DND-41 (cell line): ENCODE data around the gene OBSL1.

Experiments used
- ATAC-seq: fragments of 200-7000 bp; cut with Tn5 transposase; 3 replicates; pipeline ENCODE4 v1.9.1; 2021; ENCODE audit warnings: low read depth; ENCODE audit not compliant: insufficient read depth
- DNase-seq: peaks from one replicate; pipeline ENCODE4 v3.0.0-alpha.2; 2020
- H2AFZ ChIP-seq: 2 replicates; pipeline ENCODE4 v1.6.0; 2012; ENCODE audit warnings: low read depth, low read length
- H3K27ac ChIP-seq: 2 replicates; pipeline ENCODE4 v1.5.1; 2012; ENCODE audit warnings: low read length, inconsistent platforms
- H3K27me3 ChIP-seq: fragments of 200-600 bp; sonication (generic); 2 replicates; pipeline ENCODE4 v1.6.0; 2012; ENCODE audit warnings: low read length, mild to moderate bottlenecking, inconsistent platforms; ENCODE audit not compliant: insufficient read depth, poor library complexity
- H3K36me3 ChIP-seq: 2 replicates; pipeline ENCODE4 v1.5.1; 2012; ENCODE audit warnings: low read length, inconsistent platforms; ENCODE audit not compliant: insufficient read depth
- H3K4me1 ChIP-seq: 2 replicates; pipeline ENCODE4 v1.5.1; 2012; ENCODE audit warnings: mild to moderate bottlenecking, low read length; ENCODE audit not compliant: insufficient read depth
- H3K4me2 ChIP-seq: 2 replicates; pipeline ENCODE4 v1.6.0; 2012; ENCODE audit warnings: mild to moderate bottlenecking, moderate library complexity, low read length, inconsistent platforms; ENCODE audit not compliant: insufficient read depth
- H3K4me3 ChIP-seq, 2 experiments: fragments of 200-600 bp in 1 of 2; shearing (Covaris generic) in 1 of 2; 2 replicates each; pipeline ENCODE4 v1.5.1; 2012 to 2016; ENCODE audit warnings: inconsistent platforms in 2 of 2, low read length in 2 of 2, mild to moderate bottlenecking in 2 of 2, low read depth in 1 of 2, moderate library complexity in 1 of 2
- H3K79me2 ChIP-seq: 2 replicates; pipeline ENCODE4 v1.6.0; 2012; ENCODE audit warnings: low read length, inconsistent platforms; ENCODE audit not compliant: insufficient read depth
- H3K9ac ChIP-seq: 2 replicates; pipeline ENCODE4 v1.6.0; 2012; ENCODE audit warnings: low read depth, mild to moderate bottlenecking, inconsistent platforms, low read length, moderate library complexity
- H3K9me3 ChIP-seq: 2 replicates; pipeline ENCODE4 v1.5.1; 2012; ENCODE audit warnings: low read length, moderate library complexity, mild to moderate bottlenecking, inconsistent platforms; ENCODE audit not compliant: insufficient read depth, severe bottlenecking
- H4K20me1 ChIP-seq: 2 replicates; pipeline ENCODE4 v1.6.0; 2012; ENCODE audit warnings: low read length; ENCODE audit not compliant: insufficient read depth
- EZH2 ChIP-seq: IDR thresholded peaks from 3 replicates; pipeline ENCODE4 v1.6.1; 2012; ENCODE audit warnings: borderline replicate concordance, low read depth, mild to moderate bottlenecking, moderate library complexity, low read length, inconsistent platforms; ENCODE audit not compliant: severe bottlenecking
- TF ChIP-seq, protein P1 (sequence below): IDR thresholded peaks from 2 replicates; pipeline ENCODE4 v1.5.1; 2012; ENCODE audit warnings: borderline replicate concordance, low read length, moderate library complexity, mild to moderate bottlenecking; ENCODE audit not compliant: poor library complexity, severe bottlenecking; ENCODE audit errors: extremely low read depth

Gene OBSL1

DNA sequence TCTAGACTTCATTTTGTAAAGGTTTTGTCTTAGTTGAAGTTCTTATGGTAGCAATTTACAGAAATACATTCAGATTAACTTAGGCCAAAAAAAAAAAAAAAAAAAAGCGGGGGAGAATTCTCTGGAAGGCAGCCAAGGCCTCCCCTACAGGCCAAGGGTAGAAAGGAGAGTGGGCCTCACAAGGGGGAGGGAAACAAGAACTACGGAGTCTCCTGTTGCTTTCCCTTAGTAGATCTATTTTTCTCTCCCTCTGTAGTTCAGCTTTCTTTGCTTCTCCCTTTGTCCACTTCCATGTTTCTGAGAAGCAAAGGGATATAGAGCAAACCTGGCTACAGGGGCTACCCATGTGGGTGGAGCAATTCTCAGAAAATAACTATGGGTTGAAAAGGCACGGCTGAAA, 23.9 kb upstream of the OBSL1 start:
- no peak for ATAC-seq
- Histone ChIP-seq H3K4me1 (peaks cover 22% of the 10 kb centered on the region), H3K27ac (no peak overlapping the region), H3K79me2 (peaks cover 8% of the 10 kb centered on the region; the same call in 1 of the 2 replicates), H3K9ac (no peak overlapping the region), H3K36me3 (no peaks in the 10 kb centered on the region), H3K27me3 (no peaks in the 10 kb centered on the region), H3K4me3 (no peak overlapping the region), H3K9me3 (no peaks in the 10 kb centered on the region), H3K4me2 (no peak overlapping the region), H2AFZ (no peak overlapping the region), H4K20me1 (no peaks in the 10 kb centered on the region)
- no peak for DNase-seq
- no peak for TF ChIP-seq EZH2
- TF ChIP-seq, protein P1, sequence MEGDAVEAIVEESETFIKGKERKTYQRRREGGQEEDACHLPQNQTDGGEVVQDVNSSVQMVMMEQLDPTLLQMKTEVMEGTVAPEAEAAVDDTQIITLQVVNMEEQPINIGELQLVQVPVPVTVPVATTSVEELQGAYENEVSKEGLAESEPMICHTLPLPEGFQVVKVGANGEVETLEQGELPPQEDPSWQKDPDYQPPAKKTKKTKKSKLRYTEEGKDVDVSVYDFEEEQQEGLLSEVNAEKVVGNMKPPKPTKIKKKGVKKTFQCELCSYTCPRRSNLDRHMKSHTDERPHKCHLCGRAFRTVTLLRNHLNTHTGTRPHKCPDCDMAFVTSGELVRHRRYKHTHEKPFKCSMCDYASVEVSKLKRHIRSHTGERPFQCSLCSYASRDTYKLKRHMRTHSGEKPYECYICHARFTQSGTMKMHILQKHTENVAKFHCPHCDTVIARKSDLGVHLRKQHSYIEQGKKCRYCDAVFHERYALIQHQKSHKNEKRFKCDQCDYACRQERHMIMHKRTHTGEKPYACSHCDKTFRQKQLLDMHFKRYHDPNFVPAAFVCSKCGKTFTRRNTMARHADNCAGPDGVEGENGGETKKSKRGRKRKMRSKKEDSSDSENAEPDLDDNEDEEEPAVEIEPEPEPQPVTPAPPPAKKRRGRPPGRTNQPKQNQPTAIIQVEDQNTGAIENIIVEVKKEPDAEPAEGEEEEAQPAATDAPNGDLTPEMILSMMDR, result no peak

DNA sequence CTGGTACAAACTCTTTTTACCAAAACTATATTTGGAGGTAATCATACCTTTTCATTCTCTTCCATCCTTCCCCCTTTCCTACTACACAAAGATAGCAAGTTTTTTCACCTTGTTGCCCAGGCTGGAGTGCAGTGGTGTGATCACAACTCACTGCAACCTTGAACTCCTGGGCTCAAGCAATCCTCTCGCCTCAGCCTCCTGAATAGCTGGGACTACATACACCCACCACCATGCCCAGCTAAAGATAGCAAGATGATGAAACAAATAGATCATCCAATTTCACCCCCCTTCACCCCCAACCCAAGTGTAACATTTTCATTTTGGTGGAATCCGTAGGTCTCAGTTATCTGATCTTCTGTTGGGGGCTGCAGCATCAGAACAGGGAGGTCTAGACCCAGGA, 21.8 kb upstream of the OBSL1 start:
- Histone ChIP-seq H3K9me3 (no peaks in the 10 kb centered on the region), H3K9ac (no peak overlapping the region), H3K4me3 (no peak overlapping the region), H4K20me1 (no peaks in the 10 kb centered on the region), H3K27ac (no peak overlapping the region), H3K36me3 (no peaks in the 10 kb centered on the region), H3K27me3 (no peaks in the 10 kb centered on the region), H2AFZ (no peak overlapping the region), H3K4me1 (peaks cover 10% of the 10 kb centered on the region), H3K4me2 (no peak overlapping the region), H3K79me2 (peaks cover 3% of the 10 kb centered on the region; the same call in 1 of the 2 replicates)
- DNase-seq (no peak), ATAC-seq (no peak)
- no peak for TF ChIP-seq EZH2
- TF ChIP-seq, protein P1, result no peak

DNA sequence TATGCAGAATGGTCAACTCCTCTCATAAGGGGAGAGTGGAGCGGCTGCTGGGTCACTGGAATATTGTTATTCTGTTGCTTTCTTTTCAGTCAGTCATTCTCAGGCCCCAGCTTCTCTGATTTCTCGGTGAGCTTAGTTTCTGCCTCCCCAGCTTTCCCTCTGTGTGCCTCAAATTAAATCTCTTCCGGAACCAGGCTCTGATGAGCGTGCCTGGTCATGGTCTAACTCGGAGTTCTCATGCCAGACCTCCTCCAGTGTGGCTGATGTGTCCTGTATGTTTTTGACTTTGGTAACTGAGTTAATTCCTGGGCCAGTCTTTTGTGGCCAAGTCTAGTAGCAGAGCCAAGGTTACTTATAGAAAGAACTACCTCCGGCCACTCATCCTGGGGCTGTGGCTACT, 21.4 kb upstream of the OBSL1 start:
- H3K4me3 ChIP-seq, result no peak overlapping the region
- TF ChIP-seq EZH2, result no peak
- TF ChIP-seq, protein P1, result no peak
- no peaks in the 10 kb centered on the region for H3K27me3 ChIP-seq
- no peaks in the 10 kb centered on the region for H3K36me3 ChIP-seq
- H3K4me1 ChIP-seq, result peaks cover 8% of the 10 kb centered on the region
- H3K27ac ChIP-seq, result no peak overlapping the region
- no peak overlapping the region; the same call in 1 of the 2 replicates for H2AFZ ChIP-seq
- no peak overlapping the region for H3K4me2 ChIP-seq
- DNase-seq (no peak), ATAC-seq (no peak)
- H3K9me3 ChIP-seq, result no peaks in the 10 kb centered on the region
- H3K79me2 ChIP-seq, result no peaks in the 10 kb centered on the region
- H3K9ac ChIP-seq, result no peak overlapping the region
- no peaks in the 10 kb centered on the region for H4K20me1 ChIP-seq

DNA sequence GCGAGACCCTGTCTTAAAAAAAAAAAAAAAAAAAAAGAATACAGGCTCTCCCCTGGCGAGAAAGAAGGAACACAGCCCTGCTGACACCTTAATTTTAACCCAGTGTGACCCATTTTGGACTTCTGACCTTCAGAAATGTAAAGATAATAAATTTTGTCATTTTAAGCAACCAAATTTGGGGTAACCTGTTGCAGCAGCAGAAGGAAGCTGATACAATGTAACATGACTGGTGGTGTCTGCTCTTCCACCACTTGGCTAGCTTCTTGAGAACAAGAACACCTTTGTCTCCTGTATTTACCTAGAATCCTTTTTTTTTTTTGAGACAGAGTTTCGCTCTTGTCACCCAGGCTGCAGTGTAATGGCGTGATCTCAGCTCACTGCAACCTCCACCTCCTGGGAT, 19.8 kb upstream of the OBSL1 start:
- no peaks in the 10 kb centered on the region for H3K36me3 ChIP-seq
- no peaks in the 10 kb centered on the region for H3K9me3 ChIP-seq
- H3K27me3 ChIP-seq, result no peaks in the 10 kb centered on the region
- no peak for TF ChIP-seq EZH2
- TF ChIP-seq, protein P1, result no peak
- H3K4me3 ChIP-seq, result no peak overlapping the region
- ATAC-seq (no peak), DNase-seq (no peak)
- H3K79me2 ChIP-seq, result no peaks in the 10 kb centered on the region
- H3K4me1 ChIP-seq, result no peaks in the 10 kb centered on the region
- no peak overlapping the region for H3K9ac ChIP-seq
- H3K27ac ChIP-seq, result no peak overlapping the region
- no peak overlapping the region for H2AFZ ChIP-seq
- H4K20me1 ChIP-seq, result no peaks in the 10 kb centered on the region
- no peak overlapping the region for H3K4me2 ChIP-seq
